Neural crest cell (in vitro differentiated cells): Measurements from ENCODE around the gene KIF9. TPM values are rescaled to one million over a fixed set of nuclear protein-coding genes. Genes with fewer than 3 reads are reported as not detected.
"Not testable (repeated sequence)": the region's sequence is repeated elsewhere in the genome, so short reads cannot be mapped to it uniquely, and the experiment has no call there.

Experiments used
- DNase-seq: peaks from one replicate; pipeline ENCODE4 v3.0.0; 2021; ENCODE audit warnings: low read depth, mixed read lengths, low spot score
- H3K27ac Mint-ChIP-seq: one replicate; pipeline ENCODE4 v1.8.0; 2021; ENCODE audit warnings: mild to moderate bottlenecking, mixed read lengths; ENCODE audit not compliant: unreplicated experiment
- H3K27me3 Mint-ChIP-seq: 2 replicates; pipeline ENCODE4 v1.8.0; 2021; ENCODE audit warnings: low read depth, mild to moderate bottlenecking, mixed read lengths
- H3K36me3 Mint-ChIP-seq: 2 replicates; pipeline ENCODE4 v1.8.0; 2021; ENCODE audit warnings: low read depth, mild to moderate bottlenecking, mixed read lengths
- H3K4me1 Mint-ChIP-seq: 2 replicates; pipeline ENCODE4 v1.8.0; 2021; ENCODE audit warnings: mixed read lengths
- H3K4me3 Mint-ChIP-seq: one replicate; pipeline ENCODE4 v1.8.0; 2021; ENCODE audit warnings: mild to moderate bottlenecking, mixed read lengths
- H3K9me3 Mint-ChIP-seq: 2 replicates; pipeline ENCODE4 v1.8.0; 2021; ENCODE audit warnings: mixed read lengths
- CTCF ChIP-seq: fragments of 200-600 bp; sonication (generic); conservative IDR thresholded peaks from 2 replicates; pipeline ENCODE4 v1.5.0; 2021; ENCODE audit warnings: antibody characterized with exemption, mild to moderate bottlenecking
- total RNA-seq: library from RNA; stranded (reverse); gene quantifications from 2 replicates; pipeline ENCODE4 v1.2.1, GENCODE V29; 2021

Gene KIF9
- total RNA-seq, 1 donor from 2014 or later = 7.1 TPM

- Mint-ChIP-seq H3K4me1 (peaks cover 9% of the 10 kb centered on the region), H3K9me3 (no peaks in the 10 kb centered on the region), H3K27me3 (no peaks in the 10 kb centered on the region), H3K36me3 (peaks cover 7% of the 10 kb centered on the region), H3K27ac (peak overlapping the region; percentile 64), H3K4me3 (no peak overlapping the region)
- TF ChIP-seq CTCF = no peak
- no peak for DNase-seq
These were observed 14.1 kb upstream of the KIF9 start for GRCh38 chr3:47296562-47297302.

GRCh38 chr3:47295976-47296375, 13.4 kb upstream of the KIF9 start:
- Mint-ChIP-seq H3K9me3 (no peaks in the 10 kb centered on the region), H3K36me3 (peaks cover 2% of the 10 kb centered on the region), H3K27ac (peak overlapping the region; percentile 44), H3K4me1 (peaks cover 2% of the 10 kb centered on the region), H3K4me3 (no peak overlapping the region), H3K27me3 (no peaks in the 10 kb centered on the region)
- no peak for TF ChIP-seq CTCF
- DNase-seq = no peak

GRCh38 chr3:47295322-47295721, 12.7 kb upstream of the KIF9 start:
- TF ChIP-seq CTCF = no peak
- H3K4me1 Mint-ChIP-seq = no peaks in the 10 kb centered on the region
- no peaks in the 10 kb centered on the region for H3K36me3 Mint-ChIP-seq
- no peak for DNase-seq
- no peaks in the 10 kb centered on the region for H3K9me3 Mint-ChIP-seq
- H3K4me3 Mint-ChIP-seq = no peak overlapping the region
- no peaks in the 10 kb centered on the region for H3K27me3 Mint-ChIP-seq
- H3K27ac Mint-ChIP-seq = no peak overlapping the region

GRCh38 chr3:47294392-47294791, 11.8 kb upstream of the KIF9 start:
- Mint-ChIP-seq H3K27me3 (no peaks in the 10 kb centered on the region), H3K9me3 (no peaks in the 10 kb centered on the region), H3K4me3 (no peak overlapping the region), H3K27ac (no peak overlapping the region), H3K4me1 (no peaks in the 10 kb centered on the region), H3K36me3 (no peaks in the 10 kb centered on the region)
- no peak for DNase-seq
- TF ChIP-seq CTCF = no peak

- H3K27me3 Mint-ChIP-seq = no peaks in the 10 kb centered on the region
- H3K4me1 Mint-ChIP-seq = no peaks in the 10 kb centered on the region
- no peak for DNase-seq
- no peak for TF ChIP-seq CTCF
- no peak overlapping the region for H3K27ac Mint-ChIP-seq
- no peaks in the 10 kb centered on the region for H3K9me3 Mint-ChIP-seq
- no peak overlapping the region for H3K4me3 Mint-ChIP-seq
- H3K36me3 Mint-ChIP-seq = no peaks in the 10 kb centered on the region
These were observed 11.2 kb upstream of the KIF9 start for GRCh38 chr3:47293822-47294221.

GRCh38 chr3:47291754-47292420, 9.3 kb upstream of the KIF9 start:
- H3K4me1 Mint-ChIP-seq, H3K4me3 Mint-ChIP-seq, DNase-seq, H3K36me3 Mint-ChIP-seq, H3K27me3 Mint-ChIP-seq, H3K27ac Mint-ChIP-seq, H3K9me3 Mint-ChIP-seq: not testable (repeated sequence)
